Thymus (tissue), 11 donors: ENCODE measurements around the gene RCSD1. TPM values are rescaled to one million over a fixed set of nuclear protein-coding genes. Genes with fewer than 3 reads are reported as not detected.
"Not testable (repeated sequence)": the region's sequence is repeated elsewhere in the genome, so short reads cannot be mapped to it uniquely, and the experiment has no call there.

ENCODE experiments used
- DNase-seq, 9 donors: peaks; one replicate each; pipeline ENCODE4 v3.0.0-alpha.2; 2013; ENCODE audit warnings: low spot score in 9 of 9, low read depth in 6 of 9, missing footprints in 1 of 9
- H3K27ac ChIP-seq, 2 donors: one replicate each; pipeline ENCODE4 v1.5.1; 2013; ENCODE audit warnings: control low read depth in 1 of 2, low read depth in 1 of 2, low read length in 1 of 2, mild to moderate bottlenecking in 1 of 2, moderate library complexity in 1 of 2
- H3K27me3 ChIP-seq, 2 donors: one replicate each; pipeline ENCODE4 v1.5.1; 2013; ENCODE audit warnings: low read length in 1 of 2; ENCODE audit not compliant: control insufficient read depth in 2 of 2, insufficient read depth in 1 of 2
- H3K36me3 ChIP-seq, 2 donors: one replicate each; pipeline ENCODE4 v1.5.1; 2013; ENCODE audit warnings: low read length in 1 of 2, mild to moderate bottlenecking in 1 of 2, moderate library complexity in 1 of 2; ENCODE audit not compliant: control insufficient read depth in 2 of 2, insufficient read depth in 2 of 2
- H3K4me1 ChIP-seq, 2 donors: one replicate each; pipeline ENCODE4 v1.5.1; 2013; ENCODE audit warnings: low read length in 2 of 2; ENCODE audit not compliant: control insufficient read depth in 2 of 2, insufficient read depth in 2 of 2
- H3K4me3 ChIP-seq, 2 donors: one replicate each; pipeline ENCODE4 v1.5.1; 2013; ENCODE audit warnings: low read length in 2 of 2, control low read depth in 1 of 2, mild to moderate bottlenecking in 1 of 2
- H3K9me3 ChIP-seq, 2 donors: one replicate each; pipeline ENCODE4 v1.5.1; 2013; ENCODE audit warnings: low read length in 1 of 2, mild to moderate bottlenecking in 1 of 2; ENCODE audit not compliant: control insufficient read depth in 2 of 2, insufficient read depth in 1 of 2
- WGBS: extraction: QIAGEN DNeasy Blood & Tissue Kit; methylation state at CpG from one replicate; pipeline ENCODE4 v1.1.7; 2013; 5-methylcytosine and 5-hydroxymethylcytosine counted together
- polyA plus RNA-seq: library from polyadenylated mRNA; stranded (reverse); fragments of 200-250 nt; gene quantifications from one replicate; pipeline ENCODE4 v1.2.3, GENCODE V29; 2013
- total RNA-seq: library from RNA; stranded (reverse); fragments of 120-200 nt; gene quantifications from one replicate; pipeline ENCODE4 v1.2.4, GENCODE V29; 2013
- donor health status: healthy.

Gene RCSD1
- total and polyA plus RNA-seq, 2 donors: 69.4 to 95.8 TPM

DNA sequence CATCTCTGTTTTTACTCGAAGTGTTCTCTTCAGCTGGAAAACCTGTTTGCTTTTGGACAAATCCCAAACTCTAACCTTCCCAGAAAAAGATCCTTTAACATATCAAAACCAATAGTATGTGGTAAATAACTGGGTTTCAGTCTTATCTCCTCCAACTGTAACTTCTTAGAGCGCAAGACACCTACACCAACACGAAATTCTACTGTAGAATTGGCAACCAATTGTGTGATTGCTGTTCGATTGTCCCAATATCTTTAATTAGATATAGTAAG, 85.9 kb downstream of the RCSD1 start:
- Histone ChIP-seq H3K27ac (peak overlapping the region in 1 of 2 donors; percentile 63), H3K27me3 (peaks cover 0 to 14% of the 10 kb centered on the region in 2 donors), H3K36me3 (no peaks in the 10 kb centered on the region), H3K4me1 (peaks cover 6 to 28% of the 10 kb centered on the region in 2 donors), H3K9me3 (no peaks in the 10 kb centered on the region), H3K4me3 (peak overlapping the region; percentile 62 to 76)
- under 1% methylated on average over 4 of the region's 4 CpGs for WGBS
- peak in 1 of 9 donors; percentile 43 for DNase-seq

DNA sequence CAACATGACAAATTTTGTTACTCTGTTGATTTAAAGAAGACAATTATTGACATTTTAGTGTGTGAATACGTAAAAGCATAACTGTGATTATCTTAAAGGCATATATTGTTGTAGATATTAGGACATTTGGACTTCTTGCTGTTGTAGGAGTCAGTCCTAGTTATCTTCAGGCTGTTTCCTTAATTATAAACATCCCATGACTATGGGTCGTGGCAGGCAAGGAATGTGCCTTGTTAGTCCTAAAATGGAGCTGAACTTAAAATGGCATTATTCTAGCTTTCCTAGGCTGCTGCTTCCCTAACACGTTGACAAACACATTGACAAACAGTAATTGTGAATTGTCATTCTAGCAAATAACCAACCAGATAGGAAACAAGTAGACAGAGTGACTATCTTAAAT, 87.3 kb downstream of the RCSD1 start:
- 98% methylated on average over 3 of the region's 3 CpGs for WGBS
- DNase-seq: no peak
- H3K4me1 ChIP-seq: peaks cover 6 to 35% of the 10 kb centered on the region in 2 donors

DNA sequence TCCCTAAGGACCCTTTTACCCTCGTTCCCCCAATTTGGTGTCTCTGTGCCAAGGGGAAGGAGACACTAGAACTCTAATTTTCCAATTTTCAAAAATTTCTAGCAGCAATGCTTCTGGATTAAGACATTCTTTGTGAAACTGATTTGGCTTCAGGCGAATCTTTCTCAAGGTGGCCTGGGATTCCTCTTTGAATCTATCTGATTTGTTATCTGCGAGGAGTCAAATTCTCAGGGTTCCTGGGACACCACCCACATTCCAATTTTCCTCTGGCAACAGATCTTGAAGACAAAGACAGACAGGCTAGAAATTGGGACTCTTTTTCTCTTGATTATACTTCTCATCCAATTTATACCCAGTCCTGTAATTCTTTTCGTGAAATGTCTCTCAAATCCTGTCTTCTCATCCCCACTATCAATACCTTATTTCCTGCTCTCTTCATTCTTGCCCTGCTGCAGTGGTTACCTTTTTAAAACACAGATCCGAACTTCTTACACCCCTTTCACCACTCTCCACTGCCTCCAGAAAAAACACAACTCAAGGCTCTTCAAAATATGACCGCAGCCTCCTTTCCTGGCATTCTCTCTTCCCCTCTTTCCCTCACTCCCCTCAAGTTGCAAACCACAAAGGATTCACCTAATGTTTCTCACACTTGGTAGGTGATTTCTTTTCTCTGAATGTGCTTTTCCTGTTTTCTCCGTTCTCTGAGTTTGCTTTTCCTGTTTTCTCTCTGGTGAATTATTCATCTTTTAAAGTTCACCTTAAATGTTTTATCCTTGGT, 89.1 kb downstream of the RCSD1 start:
- DNase-seq: no peak
- Histone ChIP-seq H3K4me1 (peaks cover 10 to 36% of the 10 kb centered on the region in 2 donors), H3K36me3 (no peaks in the 10 kb centered on the region), H3K9me3 (no peaks in the 10 kb centered on the region), H3K27me3 (peaks cover 0 to 3% of the 10 kb centered on the region in 2 donors), H3K27ac (no peak overlapping the region), H3K4me3 (no peak overlapping the region)
- WGBS: 77% methylated on average over 7 of the region's 7 CpGs

More for the DNA sequence above, 87.3 kb downstream of the RCSD1 start:
- Histone ChIP-seq H3K9me3 (no peaks in the 10 kb centered on the region), H3K36me3 (no peaks in the 10 kb centered on the region), H3K4me3 (no peak overlapping the region), H3K27me3 (peaks cover 0 to 14% of the 10 kb centered on the region in 2 donors), H3K27ac (no peak overlapping the region)

- 89% methylated on average over 25 of the region's 25 CpGs for WGBS
- H3K4me3 ChIP-seq, H3K27ac ChIP-seq, DNase-seq, H3K27me3 ChIP-seq, H3K9me3 ChIP-seq, H3K36me3 ChIP-seq: not testable (repeated sequence)
- H3K4me1 ChIP-seq: peaks cover 8 to 35% of the 10 kb centered on the region in 2 donors
These were observed 89.8 kb downstream of the RCSD1 start for GRCh38 chr1:167719715-167720421.

DNA sequence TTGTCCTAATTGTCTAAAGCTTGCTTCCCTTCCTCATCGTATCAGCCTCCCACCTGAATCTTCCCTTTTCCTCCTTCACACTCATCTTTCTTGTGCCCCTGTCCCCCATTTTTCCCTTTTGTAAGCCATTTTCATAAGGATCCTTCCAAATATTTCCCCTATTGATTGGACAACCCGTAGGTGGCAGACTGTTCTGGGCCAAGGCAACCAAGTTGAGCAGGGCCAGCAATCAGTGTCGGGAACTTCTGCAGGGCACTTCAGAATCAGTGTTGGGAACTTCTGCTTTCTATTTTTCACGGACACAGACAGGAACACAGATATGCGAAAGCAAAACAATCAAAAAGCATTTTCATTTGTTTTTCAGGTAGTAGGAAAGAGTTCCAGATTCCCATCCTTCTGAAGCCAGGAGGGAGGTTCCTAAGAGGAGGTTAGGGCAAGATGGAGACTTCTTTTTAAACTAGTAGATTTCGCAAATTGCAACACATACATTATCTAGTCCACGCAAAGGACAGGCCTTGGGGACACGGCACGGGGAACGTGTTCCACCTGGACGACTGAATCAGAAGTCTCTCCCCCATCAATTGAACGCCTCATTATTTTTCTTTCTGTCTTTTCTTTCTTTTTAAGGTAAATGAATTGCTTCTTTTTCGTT, 91.1 kb downstream of the RCSD1 start:
- 9% methylated on average over 13 of the region's 13 CpGs for WGBS

GRCh38 chr1:167721617-167722151, 91.7 kb downstream of the RCSD1 start, which contains the start of gene MPZL1:
Gene MPZL1, plus strand, starts transcription at chr1:167721982. Its CDS starts 170 bp downstream, at chr1:167722152.
- peak; percentile 82 to 96 (median 92) for DNase-seq
- H3K9me3 ChIP-seq: no peaks in the 10 kb centered on the region
- peaks cover 5 to 32% of the 10 kb centered on the region in 2 donors for H3K4me1 ChIP-seq
- WGBS: under 1% methylated on average over 52 of the region's 52 CpGs
- H3K27ac ChIP-seq: peak within 1 kb of the TSS; percentile 48 to 82
- H3K4me3 ChIP-seq: peak within 1 kb of the TSS; percentile 79 to 95
- no peaks in the 10 kb centered on the region for H3K27me3 ChIP-seq
- H3K36me3 ChIP-seq: no peaks in the 10 kb centered on the region

More for the DNA sequence above, 91.1 kb downstream of the RCSD1 start:
- Histone ChIP-seq H3K4me3 (peak overlapping the region; percentile 79 to 95), H3K27ac (peak overlapping the region; percentile 16 to 80), H3K9me3 (no peaks in the 10 kb centered on the region), H3K27me3 (no peaks in the 10 kb centered on the region), H3K36me3 (no peaks in the 10 kb centered on the region), H3K4me1 (peaks cover 5 to 33% of the 10 kb centered on the region in 2 donors)
- DNase-seq: peak in 3 of 9 donors; percentile 13 to 43 (median 20)

DNA sequence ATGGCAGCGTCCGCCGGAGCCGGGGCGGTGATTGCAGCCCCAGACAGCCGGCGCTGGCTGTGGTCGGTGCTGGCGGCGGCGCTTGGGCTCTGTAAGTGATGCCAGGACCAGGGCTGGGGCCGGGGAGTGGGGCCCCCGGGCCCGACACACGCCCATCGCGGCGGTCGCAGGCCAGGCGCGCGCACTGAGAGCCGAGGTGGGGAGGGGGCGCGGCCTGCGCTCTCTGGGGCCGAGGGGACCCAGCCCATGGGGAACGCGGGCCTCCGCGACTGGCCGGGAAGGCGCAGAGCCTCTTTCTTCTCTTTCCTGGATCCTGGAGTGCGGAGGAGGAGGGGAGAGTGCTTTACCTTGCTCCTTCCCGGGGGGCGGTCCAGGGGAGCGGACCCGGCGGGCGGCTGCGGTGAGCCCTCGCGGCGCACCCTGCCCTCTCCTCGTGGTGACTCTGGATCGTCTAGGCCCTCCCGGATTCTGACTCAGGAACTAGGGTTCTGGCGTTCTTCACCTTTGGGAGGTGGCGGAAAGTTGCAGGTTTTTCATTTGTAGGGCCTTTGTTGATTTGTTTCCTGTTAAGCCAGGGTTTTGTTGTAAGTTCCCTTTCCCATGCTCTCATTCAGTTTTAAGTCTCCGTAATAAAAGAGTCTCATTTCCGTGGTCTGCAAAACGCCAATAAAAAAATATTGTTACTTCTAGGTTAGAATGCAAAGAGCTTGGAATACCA, 92.3 kb downstream of the RCSD1 start:
- H3K36me3 ChIP-seq: no peaks in the 10 kb centered on the region
- H3K4me1 ChIP-seq: peaks cover 5 to 28% of the 10 kb centered on the region in 2 donors
- DNase-seq: peak in 6 of 9 donors; percentile 19 to 55 (median 26)
- H3K27me3 ChIP-seq: no peaks in the 10 kb centered on the region
- H3K9me3 ChIP-seq: no peaks in the 10 kb centered on the region
- WGBS: under 1% methylated on average over 52 of the region's 52 CpGs
- H3K4me3 ChIP-seq: peak overlapping the region; percentile 79 to 95
- H3K27ac ChIP-seq: peak overlapping the region; percentile 48 to 82

GRCh38 chr1:167722870-167723251, 92.8 kb downstream of the RCSD1 start:
- Histone ChIP-seq H3K9me3 (no peaks in the 10 kb centered on the region), H3K4me1 (peaks cover 5 to 28% of the 10 kb centered on the region in 2 donors), H3K27me3 (no peaks in the 10 kb centered on the region), H3K27ac (no peak overlapping the region), H3K4me3 (peak overlapping the region; percentile 79 to 95), H3K36me3 (no peaks in the 10 kb centered on the region)
- DNase-seq: no peak
- WGBS: 18% methylated on average over 4 of the region's 4 CpGs
